Measurements from ENCODE around the gene RYK.

- TF ChIP-seq POLR2A (IDR thresholded peaks at IDR 0.05; ENCODE audit: low read length) (no peak), GATA1 (IDR thresholded peaks at IDR 0.05; ENCODE audit: low read depth, low read length) (no peak)
Measured at GRCh38 chr3:134274571-134274970, 23.9 kb upstream of the RYK start.

Measured in erythroblast (primary cell).